SU-DHL-6 (cell line): ENCODE data around the gene ILRUN.

ENCODE experiments used
- H2AFZ ChIP-seq: fragments of 200-600 bp; sonication (generic); 2 replicates; pipeline ENCODE4 v1.6.1; 2014; ENCODE audit warnings: low read depth, mild to moderate bottlenecking, moderate library complexity, mixed read lengths, antibody characterized with exemption, low read length; ENCODE audit not compliant: severe bottlenecking
- H3F3A ChIP-seq: fragments of 200-600 bp; shearing (Covaris generic); 2 replicates; pipeline ENCODE4 v1.6.0; 2016; ENCODE audit warnings: antibody characterized with exemption, mild to moderate bottlenecking; ENCODE audit not compliant: insufficient read depth
- H3K27ac ChIP-seq: fragments of 200-600 bp; sonication (generic); 2 replicates; pipeline ENCODE4 v1.5.1; 2016; ENCODE audit warnings: low read depth, mild to moderate bottlenecking, low read length, moderate library complexity, mixed read lengths
- H3K27me3 ChIP-seq: fragments of 200-600 bp; sonication (generic), shearing (Covaris generic); 2 replicates; pipeline ENCODE4 v1.6.0; 2014; ENCODE audit warnings: mild to moderate bottlenecking, low read length
- H3K36me3 ChIP-seq: fragments of 200-600 bp; sonication (generic); 2 replicates; pipeline ENCODE4 v1.6.1; 2014; ENCODE audit warnings: mild to moderate bottlenecking, low read length, mixed read lengths
- H3K4me2 ChIP-seq: fragments of 300-600, 200-600 bp; shearing (Covaris generic), sonication (generic); 2 replicates; pipeline ENCODE4 v1.6.0; 2014; ENCODE audit warnings: low read length, low read depth, mild to moderate bottlenecking; ENCODE audit not compliant: poor library complexity, severe bottlenecking
- H3K4me3 ChIP-seq: fragments of 200-600 bp; sonication (generic); 2 replicates; pipeline ENCODE4 v1.5.1; 2014; ENCODE audit warnings: antibody characterized with exemption, low read length, mild to moderate bottlenecking, mixed read lengths; ENCODE audit not compliant: insufficient read depth, poor library complexity, severe bottlenecking
- H3K79me2 ChIP-seq: fragments of 200-600 bp; sonication (generic); 2 replicates; pipeline ENCODE4 v1.6.1; 2014; ENCODE audit warnings: mild to moderate bottlenecking, low read length, moderate library complexity; ENCODE audit not compliant: insufficient read depth
- H3K9ac ChIP-seq: fragments of 200-600 bp; sonication (generic); 2 replicates; pipeline ENCODE4 v1.7.0; 2014; ENCODE audit warnings: mild to moderate bottlenecking, low read length
- H3K9me2 ChIP-seq: fragments of 200-600 bp; sonication (generic); replicated peaks from 2 replicates; pipeline ENCODE4 v1.6.1; 2014; ENCODE audit warnings: low read length; ENCODE audit not compliant: insufficient read depth
- H3K9me3 ChIP-seq: fragments of 200-600 bp; sonication (generic); 2 replicates; pipeline ENCODE4 v1.6.1; 2014; ENCODE audit warnings: low read length, mixed read lengths; ENCODE audit not compliant: insufficient read depth
- H4K20me1 ChIP-seq: fragments of 200-600 bp; sonication (generic); 2 replicates; pipeline ENCODE4 v1.6.1; 2014; ENCODE audit warnings: low read depth, mild to moderate bottlenecking, antibody characterized with exemption, low read length, moderate library complexity, mixed read lengths
- EZH2phosphoT487 ChIP-seq: fragments of 200-600 bp; sonication (generic), shearing (Covaris generic); conservative IDR thresholded peaks from 2 replicates; pipeline ENCODE4 v1.6.1; 2018; ENCODE audit warnings: mild to moderate bottlenecking, antibody characterized with exemption, low read length, moderate library complexity, mixed read lengths
- TF ChIP-seq, protein P1 (sequence below): fragments of 200-600 bp; sonication (generic); IDR thresholded peaks from one replicate; pipeline ENCODE4 v1.5.1; 2017; ENCODE audit warnings: antibody characterized with exemption, mild to moderate bottlenecking, low read length, moderate library complexity; ENCODE audit not compliant: insufficient read depth, poor library complexity, severe bottlenecking

Gene ILRUN

DNA sequence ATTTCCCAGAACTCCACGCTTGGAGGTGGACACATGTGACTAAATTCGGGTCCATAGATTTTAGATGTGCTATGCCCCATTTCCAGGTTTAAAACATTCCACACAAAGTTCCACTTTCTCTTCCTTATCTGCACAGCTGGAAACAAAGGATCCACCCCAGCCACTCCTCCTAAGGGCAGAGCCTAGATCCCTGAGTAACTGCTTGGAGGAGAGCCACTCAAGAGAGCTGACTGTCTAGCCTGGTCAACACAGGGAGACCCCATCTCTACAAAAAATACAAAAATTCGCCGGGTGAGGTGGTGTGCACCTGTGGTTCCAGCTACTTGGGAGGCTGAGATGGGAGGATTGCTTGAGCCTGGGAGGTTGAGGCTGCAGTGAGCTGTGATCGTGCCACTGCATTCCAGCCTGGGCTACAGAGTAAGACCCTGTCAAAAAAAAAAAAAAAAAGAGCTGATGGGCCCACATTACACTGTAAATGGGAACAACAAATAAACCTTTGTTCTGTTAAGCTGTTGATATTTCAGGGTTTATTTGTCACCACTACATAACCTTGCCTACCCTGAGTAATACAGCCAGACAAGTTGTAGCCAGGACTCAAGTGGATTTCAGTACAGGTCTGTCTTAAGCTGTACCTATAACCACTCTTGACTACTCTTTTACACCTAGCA, 35.0 kb upstream of the ILRUN start:
- H3K4me2 ChIP-seq, result no peak overlapping the region
- no peak overlapping the region for H3K27ac ChIP-seq
- H3K36me3 ChIP-seq, result no peaks in the 10 kb centered on the region
- H3F3A ChIP-seq, result no peaks in the 10 kb centered on the region
- H3K4me3 ChIP-seq, result no peak overlapping the region
- H2AFZ ChIP-seq, result no peak overlapping the region
- no peaks in the 10 kb centered on the region for H4K20me1 ChIP-seq
- no peaks in the 10 kb centered on the region for H3K9me3 ChIP-seq
- no peaks in the 10 kb centered on the region for H3K27me3 ChIP-seq
- H3K9ac ChIP-seq, result no peak overlapping the region
- no peaks in the 10 kb centered on the region for H3K79me2 ChIP-seq
- no peaks in the 10 kb centered on the region for H3K9me2 ChIP-seq
- TF ChIP-seq EZH2phosphoT487, result no peak
- TF ChIP-seq, protein P1, sequence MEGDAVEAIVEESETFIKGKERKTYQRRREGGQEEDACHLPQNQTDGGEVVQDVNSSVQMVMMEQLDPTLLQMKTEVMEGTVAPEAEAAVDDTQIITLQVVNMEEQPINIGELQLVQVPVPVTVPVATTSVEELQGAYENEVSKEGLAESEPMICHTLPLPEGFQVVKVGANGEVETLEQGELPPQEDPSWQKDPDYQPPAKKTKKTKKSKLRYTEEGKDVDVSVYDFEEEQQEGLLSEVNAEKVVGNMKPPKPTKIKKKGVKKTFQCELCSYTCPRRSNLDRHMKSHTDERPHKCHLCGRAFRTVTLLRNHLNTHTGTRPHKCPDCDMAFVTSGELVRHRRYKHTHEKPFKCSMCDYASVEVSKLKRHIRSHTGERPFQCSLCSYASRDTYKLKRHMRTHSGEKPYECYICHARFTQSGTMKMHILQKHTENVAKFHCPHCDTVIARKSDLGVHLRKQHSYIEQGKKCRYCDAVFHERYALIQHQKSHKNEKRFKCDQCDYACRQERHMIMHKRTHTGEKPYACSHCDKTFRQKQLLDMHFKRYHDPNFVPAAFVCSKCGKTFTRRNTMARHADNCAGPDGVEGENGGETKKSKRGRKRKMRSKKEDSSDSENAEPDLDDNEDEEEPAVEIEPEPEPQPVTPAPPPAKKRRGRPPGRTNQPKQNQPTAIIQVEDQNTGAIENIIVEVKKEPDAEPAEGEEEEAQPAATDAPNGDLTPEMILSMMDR, result no peak

DNA sequence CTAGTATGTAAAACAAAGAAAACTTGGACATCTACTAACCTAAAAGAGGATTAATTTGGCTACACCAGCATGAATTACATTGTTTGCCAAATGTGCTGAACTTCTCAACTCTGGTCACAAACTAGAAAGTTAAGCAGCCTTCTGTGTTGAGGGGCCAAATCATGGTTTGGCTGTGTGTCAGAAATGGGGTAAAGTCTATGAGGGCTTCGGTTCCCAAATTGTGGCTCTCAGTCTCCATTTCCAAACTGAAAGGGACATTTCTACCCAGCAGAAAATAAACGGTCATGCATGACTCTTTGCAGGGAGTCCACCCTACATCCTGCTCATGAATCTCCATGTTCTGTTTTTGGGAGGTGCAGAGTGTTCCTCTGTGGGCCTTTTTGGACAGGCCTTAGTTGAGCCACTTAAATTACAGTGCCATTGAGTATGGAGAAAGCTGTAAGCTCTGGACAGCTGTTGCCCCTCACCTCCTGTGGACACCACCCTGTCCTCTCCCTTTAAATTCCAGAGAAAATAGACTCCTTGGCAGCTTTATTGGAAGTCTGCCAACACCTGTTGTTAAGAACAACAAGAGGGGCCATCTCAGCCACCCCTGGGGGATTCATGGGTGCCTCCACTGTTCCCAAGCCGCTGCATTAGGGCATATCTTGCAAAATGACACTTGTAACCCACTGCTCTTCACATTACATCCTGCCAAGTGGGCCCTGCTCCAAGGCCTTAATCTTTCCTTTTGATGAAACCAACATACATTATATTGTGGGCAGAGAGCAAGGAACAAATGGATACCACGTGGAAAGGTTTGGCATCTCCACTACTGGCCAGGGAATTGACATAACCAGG, 33.3 kb upstream of the ILRUN start:
- Histone ChIP-seq H3K79me2 (no peaks in the 10 kb centered on the region), H3K9me2 (no peaks in the 10 kb centered on the region), H2AFZ (no peak overlapping the region), H3K9me3 (peaks cover 6% of the 10 kb centered on the region; the same call in 1 of the 2 replicates), H3K4me2 (no peak overlapping the region), H3F3A (no peaks in the 10 kb centered on the region), H3K4me3 (no peak overlapping the region), H4K20me1 (no peaks in the 10 kb centered on the region), H3K9ac (no peak overlapping the region), H3K36me3 (no peaks in the 10 kb centered on the region), H3K27me3 (no peaks in the 10 kb centered on the region), H3K27ac (no peak overlapping the region)
- TF ChIP-seq EZH2phosphoT487, result no peak
- TF ChIP-seq, protein P1, result no peak

DNA sequence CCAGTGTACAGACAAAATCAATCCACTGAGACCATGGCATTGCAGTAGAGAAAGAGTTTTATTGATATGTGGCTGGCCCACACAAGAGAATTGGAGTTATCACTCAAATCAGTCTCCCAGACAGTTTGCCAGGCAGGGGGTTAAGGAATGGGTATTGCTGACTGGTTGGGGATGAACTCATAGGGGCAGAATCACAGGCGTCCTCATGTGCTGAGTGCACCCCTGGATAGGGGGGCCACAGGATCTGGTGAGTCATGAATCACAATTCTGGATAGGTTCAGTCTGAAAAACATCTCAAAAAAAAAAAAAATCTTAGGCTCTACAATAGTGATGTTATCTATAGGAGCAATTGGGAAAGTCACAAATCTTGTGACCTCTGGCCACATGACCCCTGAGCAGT, 29.5 kb upstream of the ILRUN start:
- no peak overlapping the region for H3K9ac ChIP-seq
- no peak overlapping the region for H3K4me3 ChIP-seq
- no peak overlapping the region for H3K27ac ChIP-seq
- H3K4me2 ChIP-seq, result no peak overlapping the region
- H3K79me2 ChIP-seq, result no peaks in the 10 kb centered on the region
- H2AFZ ChIP-seq, result no peak overlapping the region
- no peaks in the 10 kb centered on the region for H3K27me3 ChIP-seq
- TF ChIP-seq, protein P1, result no peak
- no peak for TF ChIP-seq EZH2phosphoT487
- no peaks in the 10 kb centered on the region for H3F3A ChIP-seq
- peaks cover 6% of the 10 kb centered on the region; the same call in 1 of the 2 replicates for H3K9me3 ChIP-seq
- no peaks in the 10 kb centered on the region for H4K20me1 ChIP-seq
- no peaks in the 10 kb centered on the region for H3K9me2 ChIP-seq
- no peaks in the 10 kb centered on the region for H3K36me3 ChIP-seq
